ENCODE results near the gene ST7L.

- TF ChIP-seq CTCF (IDR thresholded peaks at IDR 0.05) (no peak), POLR2A (IDR thresholded peaks at IDR 0.05) (no peak)
Measured at GRCh38 chr1:112505878-112506277, 113.1 kb downstream of the ST7L start.

Data from Peyer's patch (tissue), 4 donors.